ENCODE data around the gene LGALSL. TPM values are rescaled to one million over a fixed set of nuclear protein-coding genes. Genes with fewer than 3 reads are reported as not detected.

The LGALSL gene
- total and polyA plus RNA-seq, 2 donors (not counting 1 experiment from before 2014, with no cell fraction given) = 0.40 to 1.8 TPM

DNA sequence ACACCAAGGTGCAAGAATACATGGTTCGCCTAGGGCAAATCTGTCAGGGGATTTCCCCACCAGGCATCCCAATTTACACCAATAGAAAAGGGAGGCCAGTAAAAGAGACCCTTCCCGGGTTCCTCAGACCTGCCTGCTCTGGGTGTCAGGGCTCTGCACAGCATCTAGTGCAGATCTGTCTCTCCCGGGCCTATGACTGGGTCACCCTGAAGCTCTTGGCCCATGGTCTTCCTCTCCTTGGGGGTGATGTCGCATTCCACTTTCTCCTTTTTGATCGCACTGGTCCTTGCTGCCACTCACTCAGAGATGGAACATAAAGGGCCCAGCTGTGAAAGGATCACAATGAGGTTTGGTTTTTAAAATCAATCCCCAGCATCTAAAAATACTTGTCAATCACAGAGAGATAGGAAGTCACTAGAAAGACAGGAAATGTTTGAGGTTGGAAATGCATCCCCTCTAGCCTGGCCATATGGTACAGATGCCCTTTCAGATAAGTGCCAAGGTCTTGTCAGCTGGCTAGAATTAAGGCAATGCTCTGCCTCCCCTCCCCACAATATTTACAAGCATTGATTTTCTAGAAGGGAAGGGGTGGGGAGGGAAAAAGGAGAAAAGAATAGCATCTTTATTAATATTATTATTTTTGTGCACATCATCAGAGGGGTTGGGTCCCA, 35.3 kb downstream of the LGALSL start:
- ChIA-PET POLR2A (no interaction called here), CTCF (interaction anchor here (1.1 to 15.6 kb wide), 5 partner anchors 10 to 440 kb away, joined by 4 to 398 read pairs (median 13); no protein-coding TSS in a partner anchor)
- Mint-ChIP-seq H3K4me1 (peaks cover 5% of the 10 kb centered on the region), H3K4me3 (no peak overlapping the region), H3K27me3 (peaks cover 28% of the 10 kb centered on the region), H3K9me3 (ENCODE audit: insufficient read depth) (no peaks in the 10 kb centered on the region), H3K27ac (no peak overlapping the region)
- DNase-seq (no peak), ATAC-seq (ENCODE audit: low read depth) (no peak)
- no peak overlapping the region for H3K27ac ChIP-seq (ENCODE audit: low read length in 2 of 2)
- TF ChIP-seq CTCF (IDR thresholded peaks at IDR 0.05) = no peak
- H4K20me1 ChIP-seq (ENCODE audit: control insufficient read depth, insufficient read depth, low read length, poor library complexity, severe bottlenecking) = no peaks in the 10 kb centered on the region
- no peaks in the 10 kb centered on the region for H3K79me2 ChIP-seq (ENCODE audit: control insufficient read depth, insufficient read depth, low read length)
- H3K36me3 ChIP-seq (replicated peaks in 1 of 2; ENCODE audit: control extremely low read depth in 1 of 2, control insufficient read depth in 1 of 2, extremely low read depth in 1 of 2, insufficient read depth in 2 of 2, low read length in 1 of 2) = no peaks in the 10 kb centered on the region
- H3K9me3 ChIP-seq (ENCODE audit: control extremely low read depth in 1 of 3, control insufficient read depth in 2 of 3, insufficient read depth in 1 of 3, low read length in 2 of 3) = peaks cover 0 to 4% (median 0%) of the 10 kb centered on the region in 3 donors
- H3K27me3 ChIP-seq (replicated peaks in 1 of 4; ENCODE audit: control extremely low read depth in 1 of 4, control insufficient read depth in 3 of 4, insufficient read depth in 4 of 4, low read length in 3 of 4) = peaks cover 0 to 3% (median 1%) of the 10 kb centered on the region in 4 experiments
- WGBS (ENCODE audit: insufficient coverage) = 44% methylated on average over 4 of the region's 5 CpGs
- no peak overlapping the region for H3K9ac ChIP-seq (ENCODE audit: low read length)
- H3K4me3 ChIP-seq (ENCODE audit: control extremely low read depth in 1 of 5, extremely low read depth in 1 of 5, insufficient read depth in 1 of 5, low read depth in 2 of 5, low read length in 4 of 5) = no peak overlapping the region
- no peak overlapping the region for H3K4me2 ChIP-seq (replicated peaks; ENCODE audit: low read depth, low read length, poor library complexity, severe bottlenecking)
- H2AFZ ChIP-seq (ENCODE audit: insufficient read depth, low read depth, low read length, poor library complexity, severe bottlenecking) = no peak overlapping the region
- peaks cover 3 to 4% of the 10 kb centered on the region in 2 donors for H3K4me1 ChIP-seq (ENCODE audit: control insufficient read depth in 2 of 2, insufficient read depth in 2 of 2, low read length in 2 of 2)
- intact Hi-C loops (cut with micrococcal nuclease) = loop anchor here (2.0 kb wide), 1 partner anchor 74 kb away; no protein-coding TSS in a partner anchor

DNA sequence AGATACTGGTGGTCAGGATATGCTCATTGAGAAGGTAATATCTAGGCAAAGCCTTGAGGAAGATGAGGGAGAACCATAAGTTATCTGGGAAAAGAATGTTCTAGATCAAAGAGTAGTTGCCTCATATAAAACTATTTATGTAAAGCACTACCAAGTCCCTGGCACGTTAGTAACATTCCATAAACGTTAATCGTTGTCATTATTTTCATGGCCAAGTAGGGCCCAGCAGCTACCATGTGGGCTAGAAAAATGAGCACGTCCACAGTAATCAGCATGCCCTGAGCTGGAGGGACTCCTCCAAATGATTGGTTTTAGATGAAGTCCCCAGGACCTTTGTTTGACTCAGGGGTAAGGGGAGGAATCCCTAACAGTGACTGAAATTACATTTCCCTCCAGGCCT, 37.5 kb downstream of the LGALSL start:
- Histone ChIP-seq H3K9ac (ENCODE audit: low read length) (no peak overlapping the region), H3K36me3 (replicated peaks in 1 of 2; ENCODE audit: control extremely low read depth in 1 of 2, control insufficient read depth in 1 of 2, extremely low read depth in 1 of 2, insufficient read depth in 2 of 2, low read length in 1 of 2) (no peaks in the 10 kb centered on the region), H2AFZ (ENCODE audit: insufficient read depth, low read depth, low read length, poor library complexity, severe bottlenecking) (no peak overlapping the region), H3K27me3 (replicated peaks in 1 of 4; ENCODE audit: control extremely low read depth in 1 of 4, control insufficient read depth in 3 of 4, insufficient read depth in 4 of 4, low read length in 3 of 4) (peaks cover 0 to 3% (median 0%) of the 10 kb centered on the region in 4 experiments), H3K4me1 (ENCODE audit: control insufficient read depth in 2 of 2, insufficient read depth in 2 of 2, low read length in 2 of 2) (peaks cover 3 to 4% of the 10 kb centered on the region in 2 donors), H3K4me2 (replicated peaks; ENCODE audit: low read depth, low read length, poor library complexity, severe bottlenecking) (no peak overlapping the region), H3K79me2 (ENCODE audit: control insufficient read depth, insufficient read depth, low read length) (no peaks in the 10 kb centered on the region), H3K4me3 (ENCODE audit: control extremely low read depth in 1 of 5, extremely low read depth in 1 of 5, insufficient read depth in 1 of 5, low read depth in 2 of 5, low read length in 4 of 5) (no peak overlapping the region), H3K9me3 (ENCODE audit: control extremely low read depth in 1 of 3, control insufficient read depth in 2 of 3, insufficient read depth in 1 of 3, low read length in 2 of 3) (peaks cover 0 to 4% (median 0%) of the 10 kb centered on the region in 3 donors), H4K20me1 (ENCODE audit: control insufficient read depth, insufficient read depth, low read length, poor library complexity, severe bottlenecking) (no peaks in the 10 kb centered on the region), H3K27ac (ENCODE audit: low read length in 2 of 2) (no peak overlapping the region)
- no peak for DNase-seq
- Mint-ChIP-seq H3K27ac (no peak overlapping the region), H3K27me3 (peaks cover 21% of the 10 kb centered on the region), H3K9me3 (ENCODE audit: insufficient read depth) (no peaks in the 10 kb centered on the region), H3K4me3 (no peak overlapping the region), H3K4me1 (peaks cover 5% of the 10 kb centered on the region)
- 98% methylated on average over 4 of the region's 4 CpGs for WGBS (ENCODE audit: insufficient coverage)
- ATAC-seq (ENCODE audit: low read depth) = no peak
- intact Hi-C loops (cut with micrococcal nuclease) = no loop called here
- CTCF ChIA-PET = interaction anchor here (0.7 to 15.6 kb wide), 4 partner anchors 31 to 441 kb away, joined by 3 to 398 read pairs (median 3); no protein-coding TSS in a partner anchor
- TF ChIP-seq EZH2 (IDR thresholded peaks at IDR 0.05; ENCODE audit: borderline replicate concordance, insufficient read depth, low read depth, low read length, poor library complexity, severe bottlenecking) (no peak), CTCF (IDR thresholded peaks at IDR 0.05) (no peak)
- POLR2A ChIA-PET = no interaction called here
